ENCODE measurements around the gene GIT1.
A peak's percentile ranks its signal among the peaks of the same experiment; 100 is the strongest.

GIT1 gene

GRCh38 chr17:29615492-29616299, 26.2 kb upstream of the GIT1 start:
- DNase-seq (ENCODE audit: low spot score), result peak; percentile 94

GRCh38 chr17:29615048-29615385, 25.6 kb upstream of the GIT1 start:
- DNase-seq (ENCODE audit: low spot score), result peak; percentile 40

GRCh38 chr17:29614349-29615047, 25.1 kb upstream of the GIT1 start:
- DNase-seq (ENCODE audit: low spot score), result peak; percentile 71

- DNase-seq (ENCODE audit: low spot score), result no peak
These were observed 24.4 kb upstream of the GIT1 start for GRCh38 chr17:29613856-29614255.

GRCh38 chr17:29613352-29613837, 23.9 kb upstream of the GIT1 start:
- DNase-seq (ENCODE audit: low spot score), result peak; percentile 87

GRCh38 chr17:29612404-29613280, 23.2 kb upstream of the GIT1 start:
- no peak for DNase-seq (ENCODE audit: low spot score)

- DNase-seq (ENCODE audit: low spot score), result no peak
These were observed 22.6 kb upstream of the GIT1 start for GRCh38 chr17:29612094-29612403.

- no peak for DNase-seq (ENCODE audit: low spot score)
These were observed 22.1 kb upstream of the GIT1 start for GRCh38 chr17:29611351-29612093.

- DNase-seq (ENCODE audit: low spot score), result no peak
These were observed 20.9 kb upstream of the GIT1 start for GRCh38 chr17:29610395-29610794.

GRCh38 chr17:29608986-29609385, 19.5 kb upstream of the GIT1 start:
- DNase-seq (ENCODE audit: low spot score), result no peak

GRCh38 chr17:29607557-29608195, 18.2 kb upstream of the GIT1 start:
- no peak for DNase-seq (ENCODE audit: low spot score)

- no peak for DNase-seq (ENCODE audit: low spot score)
These were observed 13.7 kb upstream of the GIT1 start for GRCh38 chr17:29603109-29603674.

GRCh38 chr17:29597361-29598172, 8.1 kb upstream of the GIT1 start:
- DNase-seq (ENCODE audit: low spot score), result no peak

GRCh38 chr17:29596811-29597210, 7.4 kb upstream of the GIT1 start:
- no peak for DNase-seq (ENCODE audit: low spot score)

GRCh38 chr17:29595943-29596774, 6.7 kb upstream of the GIT1 start:
- no peak for DNase-seq (ENCODE audit: low spot score)

GRCh38 chr17:29595107-29595942, 5.9 kb upstream of the GIT1 start:
- no peak for DNase-seq (ENCODE audit: low spot score)

GRCh38 chr17:29594519-29595090, 5.2 kb upstream of the GIT1 start:
- DNase-seq (ENCODE audit: low spot score), result no peak

Data from putamen (tissue), 1 donor.